Measurements from ENCODE around the gene BIN1. TPM values are rescaled to one million over a fixed set of nuclear protein-coding genes. Genes with fewer than 3 reads are reported as not detected.

BIN1 gene
- polyA plus RNA-seq, 1 donor (not counting 4 experiments of a cell fraction or from before 2014, with no cell fraction given): 5.4 TPM

DNA sequence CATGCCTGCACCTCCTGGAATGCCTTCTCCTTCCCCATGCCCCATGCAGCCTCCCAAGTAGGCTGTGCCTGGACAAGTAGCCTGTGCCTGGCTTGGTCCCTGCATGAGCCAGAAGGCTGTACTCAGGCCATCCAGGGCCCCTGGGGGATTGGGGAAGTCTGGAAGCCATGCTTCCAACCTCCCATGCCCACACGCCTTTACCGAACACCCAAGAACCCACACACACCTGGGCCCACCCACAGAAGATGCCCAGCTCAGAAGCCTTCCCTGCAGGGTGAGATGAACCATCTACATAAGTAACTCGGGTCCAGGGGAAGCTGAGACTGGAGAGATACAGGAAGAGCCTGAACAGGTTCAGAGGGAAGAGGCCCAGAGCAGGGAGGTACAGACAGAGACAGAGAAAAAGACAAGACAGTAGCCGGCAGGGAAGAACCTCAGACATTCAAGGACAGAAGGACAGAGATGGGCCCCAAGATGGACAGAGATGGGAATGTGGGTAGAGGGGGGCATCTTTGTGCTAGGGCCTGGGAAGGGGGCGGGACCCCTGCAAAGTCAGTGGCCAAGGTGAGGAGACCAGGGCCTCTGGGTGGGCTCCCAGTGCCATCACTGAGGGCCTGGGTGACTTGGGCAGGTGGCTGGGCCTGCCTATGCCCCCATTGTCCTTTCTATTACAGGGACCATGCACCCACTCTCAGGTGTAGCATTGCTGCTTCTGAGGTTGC is 4.3 kb downstream of the BIN1 start:
- H4K20me1 ChIP-seq (ENCODE audit: control insufficient read depth, extremely low read depth, insufficient read depth, low read length): no peaks in the 10 kb centered on the region
- H2AFZ ChIP-seq (ENCODE audit: control insufficient read depth, low read length): no peak overlapping the region
- no peaks in the 10 kb centered on the region for H3K9me1 ChIP-seq (ENCODE audit: control insufficient read depth, extremely low read depth, insufficient read depth, low read length)
- no peak for TF ChIP-seq EZH2 (IDR thresholded peaks at IDR 0.05; ENCODE audit: low read length)
- TF ChIP-seq, protein P1, sequence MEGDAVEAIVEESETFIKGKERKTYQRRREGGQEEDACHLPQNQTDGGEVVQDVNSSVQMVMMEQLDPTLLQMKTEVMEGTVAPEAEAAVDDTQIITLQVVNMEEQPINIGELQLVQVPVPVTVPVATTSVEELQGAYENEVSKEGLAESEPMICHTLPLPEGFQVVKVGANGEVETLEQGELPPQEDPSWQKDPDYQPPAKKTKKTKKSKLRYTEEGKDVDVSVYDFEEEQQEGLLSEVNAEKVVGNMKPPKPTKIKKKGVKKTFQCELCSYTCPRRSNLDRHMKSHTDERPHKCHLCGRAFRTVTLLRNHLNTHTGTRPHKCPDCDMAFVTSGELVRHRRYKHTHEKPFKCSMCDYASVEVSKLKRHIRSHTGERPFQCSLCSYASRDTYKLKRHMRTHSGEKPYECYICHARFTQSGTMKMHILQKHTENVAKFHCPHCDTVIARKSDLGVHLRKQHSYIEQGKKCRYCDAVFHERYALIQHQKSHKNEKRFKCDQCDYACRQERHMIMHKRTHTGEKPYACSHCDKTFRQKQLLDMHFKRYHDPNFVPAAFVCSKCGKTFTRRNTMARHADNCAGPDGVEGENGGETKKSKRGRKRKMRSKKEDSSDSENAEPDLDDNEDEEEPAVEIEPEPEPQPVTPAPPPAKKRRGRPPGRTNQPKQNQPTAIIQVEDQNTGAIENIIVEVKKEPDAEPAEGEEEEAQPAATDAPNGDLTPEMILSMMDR (optimal IDR thresholded peaks at IDR 0.05 in 1 of 3, IDR thresholded peaks at IDR 0.05 in 1 of 3, conservative IDR thresholded peaks at IDR 0.05 in 1 of 3; ENCODE audit: extremely low read depth in 1 of 3, insufficient read depth in 2 of 3, low read length in 3 of 3): no peak
- dilution Hi-C loops (cut with MboI; ENCODE audit: extremely low pct_ligation_motif_present, low sequenced_read_pairs): no loop called here
- no peak overlapping the region for H3K4me3 ChIP-seq (ENCODE audit: control insufficient read depth in 2 of 3, extremely low read depth in 1 of 3, insufficient read depth in 2 of 3, low read depth in 1 of 3, low read length in 3 of 3)
- no peaks in the 10 kb centered on the region for H3K36me3 ChIP-seq (ENCODE audit: control insufficient read depth in 2 of 2, extremely low read depth in 1 of 2, insufficient read depth in 2 of 2, low read length in 2 of 2)
- no peaks in the 10 kb centered on the region for H3K9me3 ChIP-seq (ENCODE audit: control insufficient read depth, low read depth, low read length)
- H3K27me3 ChIP-seq (ENCODE audit: control insufficient read depth, extremely low read depth, insufficient read depth, low read length): no peaks in the 10 kb centered on the region
- FAIRE-seq: no peak
- H3K27ac ChIP-seq (ENCODE audit: control insufficient read depth, insufficient read depth, low read length): no peak overlapping the region
- DNase-seq (ENCODE audit: low read depth, low spot score): no peak
- no peaks in the 10 kb centered on the region for H3K4me1 ChIP-seq (ENCODE audit: control insufficient read depth, extremely low read depth, insufficient read depth, low read length)
- no peak overlapping the region for H3K9ac ChIP-seq (ENCODE audit: control insufficient read depth, extremely low read depth, insufficient read depth, low read length)
- H3K4me2 ChIP-seq (ENCODE audit: control insufficient read depth, extremely low read depth, insufficient read depth, low read depth, low read length): no peak overlapping the region
- H3K79me2 ChIP-seq (ENCODE audit: control insufficient read depth, insufficient read depth, low read length): peaks cover 2% of the 10 kb centered on the region

DNA sequence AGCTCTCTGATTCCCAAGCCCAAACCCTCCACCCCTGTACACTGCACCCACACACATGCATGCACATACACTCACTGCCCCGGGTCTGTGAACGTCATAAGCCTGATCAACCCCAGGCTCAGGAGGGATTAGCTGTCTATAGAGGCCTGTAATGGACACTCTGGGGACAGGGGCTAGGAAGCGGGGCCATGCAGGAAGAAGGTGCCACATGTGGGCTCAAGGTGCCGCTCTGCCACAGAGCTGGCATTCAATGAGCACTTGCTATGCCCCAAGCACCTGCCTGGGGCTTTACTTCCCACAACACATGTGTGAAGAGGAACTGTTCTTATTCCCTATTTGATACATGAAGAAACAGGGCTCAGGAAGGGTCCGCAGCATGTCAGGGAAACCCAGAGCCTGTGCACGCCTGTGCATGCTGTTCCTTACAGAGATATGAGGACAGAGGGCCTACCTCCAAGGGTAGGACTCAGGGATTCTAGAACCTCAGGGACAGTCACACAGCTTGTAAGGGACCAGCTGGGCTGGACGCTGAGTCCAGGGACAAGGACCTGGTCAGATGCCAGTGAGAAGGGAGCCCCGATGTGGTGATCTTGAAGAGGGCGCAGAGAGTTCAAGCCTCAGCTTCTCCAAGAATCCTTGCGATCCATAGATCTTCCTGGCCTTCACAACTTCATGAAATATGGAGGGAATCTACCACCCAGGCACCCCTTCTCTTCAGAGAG is 5.0 kb downstream of the BIN1 start:
- no peak overlapping the region for H3K27ac ChIP-seq (ENCODE audit: control insufficient read depth, insufficient read depth, low read length)
- no peak for DNase-seq (ENCODE audit: low read depth, low spot score)
- dilution Hi-C loops (cut with MboI; ENCODE audit: extremely low pct_ligation_motif_present, low sequenced_read_pairs): no loop called here
- H3K9me1 ChIP-seq (ENCODE audit: control insufficient read depth, extremely low read depth, insufficient read depth, low read length): no peaks in the 10 kb centered on the region
- H3K4me2 ChIP-seq (ENCODE audit: control insufficient read depth, extremely low read depth, insufficient read depth, low read depth, low read length): no peak overlapping the region
- no peaks in the 10 kb centered on the region for H3K9me3 ChIP-seq (ENCODE audit: control insufficient read depth, low read depth, low read length)
- no peaks in the 10 kb centered on the region for H3K27me3 ChIP-seq (ENCODE audit: control insufficient read depth, extremely low read depth, insufficient read depth, low read length)
- no peak for FAIRE-seq
- no peak for TF ChIP-seq EZH2 (IDR thresholded peaks at IDR 0.05; ENCODE audit: low read length)
- TF ChIP-seq, protein P1 (optimal IDR thresholded peaks at IDR 0.05 in 1 of 3, IDR thresholded peaks at IDR 0.05 in 1 of 3, conservative IDR thresholded peaks at IDR 0.05 in 1 of 3; ENCODE audit: extremely low read depth in 1 of 3, insufficient read depth in 2 of 3, low read length in 3 of 3): no peak
- H3K4me1 ChIP-seq (ENCODE audit: control insufficient read depth, extremely low read depth, insufficient read depth, low read length): no peaks in the 10 kb centered on the region
- peaks cover 2% of the 10 kb centered on the region for H3K79me2 ChIP-seq (ENCODE audit: control insufficient read depth, insufficient read depth, low read length)
- no peaks in the 10 kb centered on the region for H4K20me1 ChIP-seq (ENCODE audit: control insufficient read depth, extremely low read depth, insufficient read depth, low read length)
- no peaks in the 10 kb centered on the region for H3K36me3 ChIP-seq (ENCODE audit: control insufficient read depth in 2 of 2, extremely low read depth in 1 of 2, insufficient read depth in 2 of 2, low read length in 2 of 2)
- no peak overlapping the region for H3K9ac ChIP-seq (ENCODE audit: control insufficient read depth, extremely low read depth, insufficient read depth, low read length)
- H3K4me3 ChIP-seq (ENCODE audit: control insufficient read depth in 2 of 3, extremely low read depth in 1 of 3, insufficient read depth in 2 of 3, low read depth in 1 of 3, low read length in 3 of 3): no peak overlapping the region
- H2AFZ ChIP-seq (ENCODE audit: control insufficient read depth, low read length): no peak overlapping the region
